ENCODE measurements around the gene CSNK1A1L.

DNA sequence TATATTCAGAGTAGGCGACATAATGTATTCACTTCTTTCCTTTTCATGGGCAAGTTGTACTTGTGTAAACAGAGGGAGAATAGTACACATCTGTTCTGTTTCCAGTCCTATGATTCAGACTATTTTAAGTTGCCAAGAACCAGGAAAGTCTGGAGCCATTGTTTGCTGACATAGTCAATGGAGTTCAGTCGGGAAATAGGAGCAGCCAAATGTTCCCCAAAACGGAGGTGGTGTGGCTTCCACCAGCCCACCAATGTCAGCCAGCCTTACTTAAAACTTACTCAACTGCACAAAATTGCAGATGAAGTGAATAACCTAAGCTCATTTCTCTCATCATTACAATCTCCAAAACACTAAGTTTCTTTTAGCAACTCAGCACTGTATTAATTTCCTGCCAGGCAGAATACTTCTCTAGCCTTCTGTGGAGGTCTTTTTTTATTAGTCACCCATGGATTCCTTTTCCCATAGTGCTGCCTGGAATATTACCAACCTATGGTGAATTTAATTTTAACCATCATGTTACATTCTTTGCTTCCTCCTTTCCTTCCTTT is 22.3 kb upstream of the CSNK1A1L start:
- TF ChIP-seq, protein P1, sequence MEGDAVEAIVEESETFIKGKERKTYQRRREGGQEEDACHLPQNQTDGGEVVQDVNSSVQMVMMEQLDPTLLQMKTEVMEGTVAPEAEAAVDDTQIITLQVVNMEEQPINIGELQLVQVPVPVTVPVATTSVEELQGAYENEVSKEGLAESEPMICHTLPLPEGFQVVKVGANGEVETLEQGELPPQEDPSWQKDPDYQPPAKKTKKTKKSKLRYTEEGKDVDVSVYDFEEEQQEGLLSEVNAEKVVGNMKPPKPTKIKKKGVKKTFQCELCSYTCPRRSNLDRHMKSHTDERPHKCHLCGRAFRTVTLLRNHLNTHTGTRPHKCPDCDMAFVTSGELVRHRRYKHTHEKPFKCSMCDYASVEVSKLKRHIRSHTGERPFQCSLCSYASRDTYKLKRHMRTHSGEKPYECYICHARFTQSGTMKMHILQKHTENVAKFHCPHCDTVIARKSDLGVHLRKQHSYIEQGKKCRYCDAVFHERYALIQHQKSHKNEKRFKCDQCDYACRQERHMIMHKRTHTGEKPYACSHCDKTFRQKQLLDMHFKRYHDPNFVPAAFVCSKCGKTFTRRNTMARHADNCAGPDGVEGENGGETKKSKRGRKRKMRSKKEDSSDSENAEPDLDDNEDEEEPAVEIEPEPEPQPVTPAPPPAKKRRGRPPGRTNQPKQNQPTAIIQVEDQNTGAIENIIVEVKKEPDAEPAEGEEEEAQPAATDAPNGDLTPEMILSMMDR (IDR thresholded peaks at IDR 0.05) = no peak
- TF ChIP-seq ZFX (IDR thresholded peaks at IDR 0.05; ENCODE audit: borderline replicate concordance) = no peak
